H9 (cell line): ENCODE measurements around the gene RNU6-1. TPM values are rescaled to one million over a fixed set of nuclear protein-coding genes. Genes with fewer than 3 reads are reported as not detected.

Source experiments
- DNase-seq: peaks from one replicate; pipeline ENCODE4 v3.0.0-alpha.2; 2017
- H2AFZ ChIP-seq: one replicate; pipeline ENCODE4 v1.6.1; 2013; ENCODE audit warnings: mild to moderate bottlenecking, low read length, control low read depth, moderate library complexity
- H2AK5ac ChIP-seq: 2 replicates; pipeline ENCODE4 v1.6.1; 2013; ENCODE audit warnings: low read length, control low read depth, mixed read lengths; ENCODE audit not compliant: insufficient read length
- H2BK120ac ChIP-seq: one replicate; pipeline ENCODE4 v1.6.1; 2013; ENCODE audit warnings: low read depth, mild to moderate bottlenecking, low read length, control low read depth, inconsistent platforms; ENCODE audit not compliant: poor library complexity, severe bottlenecking
- H2BK12ac ChIP-seq: 2 replicates; pipeline ENCODE4 v1.6.1; 2013; ENCODE audit warnings: low read length, control low read depth, mixed read lengths, low read depth; ENCODE audit not compliant: insufficient read length
- H2BK15ac ChIP-seq: 2 replicates; pipeline ENCODE4 v1.6.1; 2013; ENCODE audit warnings: low read depth, low read length, control low read depth
- H2BK20ac ChIP-seq: one replicate; pipeline ENCODE4 v1.6.1; 2013; ENCODE audit warnings: low read depth, mild to moderate bottlenecking, low read length, control low read depth, inconsistent platforms; ENCODE audit not compliant: poor library complexity, severe bottlenecking
- H2BK5ac ChIP-seq: 2 replicates; pipeline ENCODE4 v1.6.1; 2013; ENCODE audit warnings: low read length, control low read depth, mixed read lengths; ENCODE audit not compliant: insufficient read length
- H3K14ac ChIP-seq: 2 replicates; pipeline ENCODE4 v1.6.1; 2013; ENCODE audit warnings: low read length, control low read depth; ENCODE audit not compliant: insufficient read depth
- H3K18ac ChIP-seq: 2 replicates; pipeline ENCODE4 v1.6.1; 2013; ENCODE audit warnings: low read depth, mild to moderate bottlenecking, mixed read lengths, low read length, control low read depth; ENCODE audit not compliant: insufficient read length
- H3K23ac ChIP-seq: 2 replicates; pipeline ENCODE4 v1.6.1; 2013; ENCODE audit warnings: low read length, control low read depth, mixed read lengths, low read depth; ENCODE audit not compliant: insufficient read length
- H3K23me2 ChIP-seq: 2 replicates; pipeline ENCODE4 v1.6.1; 2013; ENCODE audit warnings: low read depth, mild to moderate bottlenecking, mixed read lengths, low read length, control low read depth; ENCODE audit not compliant: insufficient read length, poor library complexity, severe bottlenecking
- H3K27ac ChIP-seq: 2 replicates; pipeline ENCODE4 v1.5.1; 2013; ENCODE audit warnings: low read length, control low read depth, mixed read lengths, low read depth; ENCODE audit not compliant: insufficient read length
- H3K27me3 ChIP-seq: 2 replicates; pipeline ENCODE4 v1.6.1; 2013; ENCODE audit warnings: low read length, control low read depth, inconsistent platforms; ENCODE audit not compliant: insufficient read depth
- H3K4ac ChIP-seq: 2 replicates; pipeline ENCODE4 v1.6.1; 2013; ENCODE audit warnings: low read depth, mild to moderate bottlenecking, control low read depth, inconsistent platforms, low read length, moderate library complexity
- H3K4me1 ChIP-seq: 2 replicates; pipeline ENCODE4 v1.6.1; 2013; ENCODE audit warnings: low read length, control low read depth, inconsistent platforms; ENCODE audit not compliant: insufficient read depth
- H3K4me2 ChIP-seq: 2 replicates; pipeline ENCODE4 v1.6.1; 2013; ENCODE audit warnings: low read length, control low read depth, mixed read lengths; ENCODE audit not compliant: insufficient read length, insufficient read depth
- H3K56ac ChIP-seq: 2 replicates; pipeline ENCODE4 v1.6.1; 2013; ENCODE audit warnings: low read depth, mild to moderate bottlenecking, mixed read lengths, low read length, control low read depth; ENCODE audit not compliant: insufficient read length
- H3K79me1 ChIP-seq: 2 replicates; pipeline ENCODE4 v1.6.1; 2013; ENCODE audit warnings: low read depth, mild to moderate bottlenecking, moderate library complexity, low read length, control low read depth, inconsistent platforms; ENCODE audit not compliant: insufficient read depth, poor library complexity, severe bottlenecking
- H3K79me2 ChIP-seq: 2 replicates; pipeline ENCODE4 v1.6.1; 2013; ENCODE audit warnings: low read length, control low read depth, inconsistent platforms; ENCODE audit not compliant: insufficient read depth
- H3K9ac ChIP-seq: 2 replicates; pipeline ENCODE4 v1.6.1; 2013; ENCODE audit warnings: low read length, control low read depth, mixed read lengths; ENCODE audit not compliant: insufficient read length; ENCODE audit errors: extremely low read depth
- H3K9me3 ChIP-seq: one replicate; pipeline ENCODE4 v1.6.1; 2013; ENCODE audit warnings: low read depth, low read length, inconsistent platforms; ENCODE audit not compliant: control insufficient read depth
- H3T11ph ChIP-seq: one replicate; pipeline ENCODE4 v1.6.1; 2013; ENCODE audit warnings: mild to moderate bottlenecking, low read length, control low read depth, inconsistent platforms
- H4K20me1 ChIP-seq: one replicate; pipeline ENCODE4 v1.6.1; 2013; ENCODE audit not compliant: control insufficient read depth, insufficient read length, insufficient read depth
- H4K5ac ChIP-seq: 2 replicates; pipeline ENCODE4 v1.6.1; 2013; ENCODE audit warnings: low read depth, mild to moderate bottlenecking, mixed read lengths, low read length, control low read depth; ENCODE audit not compliant: insufficient read length
- H4K8ac ChIP-seq: replicated peaks from 2 replicates; pipeline ENCODE4 v1.6.1; 2013; ENCODE audit warnings: low read length, control low read depth, mixed read lengths, low read depth; ENCODE audit not compliant: insufficient read length
- H4K91ac ChIP-seq: 2 replicates; pipeline ENCODE4 v1.6.1; 2013; ENCODE audit warnings: low read depth, mild to moderate bottlenecking, moderate library complexity, mixed read lengths, low read length, control low read depth; ENCODE audit not compliant: insufficient read length
- H3K27ac Mint-ChIP-seq, 3 experiments: 2 replicates in 2 of 3; 3 replicates in 1 of 3; pipeline ENCODE4 v1.8.0; 2020 to 2021; ENCODE audit warnings: mixed read lengths in 3 of 3, mild to moderate bottlenecking in 1 of 3, moderate library complexity in 1 of 3
- H3K27me3 Mint-ChIP-seq: 2 replicates; pipeline ENCODE4 v1.8.0; 2021; ENCODE audit warnings: low read depth, mild to moderate bottlenecking, moderate library complexity, mixed read lengths
- H3K36me3 Mint-ChIP-seq, 3 experiments: 2 replicates in 2 of 3; 3 replicates in 1 of 3; pipeline ENCODE4 v1.8.0; 2020 to 2021; ENCODE audit warnings: low read depth in 3 of 3, mixed read lengths in 3 of 3; ENCODE audit not compliant: insufficient read depth in 1 of 3
- H3K4me1 Mint-ChIP-seq, 2 experiments: 2 replicates each; pipeline ENCODE4 v1.8.0; 2020; ENCODE audit warnings: mixed read lengths in 2 of 2
- H3K4me3 Mint-ChIP-seq, 2 experiments: 2 replicates in 1 of 2; 3 replicates in 1 of 2; pipeline ENCODE4 v1.8.0; 2020 to 2021; ENCODE audit warnings: mild to moderate bottlenecking in 2 of 2, mixed read lengths in 2 of 2, moderate library complexity in 1 of 2
- H3K9me3 Mint-ChIP-seq, 2 experiments: 2 replicates in 1 of 2; 3 replicates in 1 of 2; pipeline ENCODE4 v1.8.0; 2020; ENCODE audit warnings: mild to moderate bottlenecking in 2 of 2, mixed read lengths in 2 of 2, moderate library complexity in 1 of 2
- WGBS: extraction: QIAGEN DNeasy Blood & Tissue Kit; methylation state at CpG from one replicate; pipeline ENCODE4 v1.1.7; 2013; ENCODE audit warnings: missing lambda C conversion rate, low lambda C conversion rate, mixed read lengths; ENCODE audit not compliant: insufficient read length; ENCODE audit errors: extremely low coverage; 5-methylcytosine and 5-hydroxymethylcytosine counted together
- total RNA-seq: library from RNA; stranded (reverse); gene quantifications from 2 replicates; pipeline ENCODE4 v1.2.1, GENCODE V29; 2021
- TF ChIP-seq, protein P1 (sequence below): fragments of 200-600 bp; sonication (generic); conservative IDR thresholded peaks from 3 replicates; pipeline ENCODE4 v1.8.0; 2021; ENCODE audit warnings: antibody characterized with exemption, mild to moderate bottlenecking

The RNU6-1 gene
- total RNA-seq, 1 experiment from 2014 or later, result not detected

DNA sequence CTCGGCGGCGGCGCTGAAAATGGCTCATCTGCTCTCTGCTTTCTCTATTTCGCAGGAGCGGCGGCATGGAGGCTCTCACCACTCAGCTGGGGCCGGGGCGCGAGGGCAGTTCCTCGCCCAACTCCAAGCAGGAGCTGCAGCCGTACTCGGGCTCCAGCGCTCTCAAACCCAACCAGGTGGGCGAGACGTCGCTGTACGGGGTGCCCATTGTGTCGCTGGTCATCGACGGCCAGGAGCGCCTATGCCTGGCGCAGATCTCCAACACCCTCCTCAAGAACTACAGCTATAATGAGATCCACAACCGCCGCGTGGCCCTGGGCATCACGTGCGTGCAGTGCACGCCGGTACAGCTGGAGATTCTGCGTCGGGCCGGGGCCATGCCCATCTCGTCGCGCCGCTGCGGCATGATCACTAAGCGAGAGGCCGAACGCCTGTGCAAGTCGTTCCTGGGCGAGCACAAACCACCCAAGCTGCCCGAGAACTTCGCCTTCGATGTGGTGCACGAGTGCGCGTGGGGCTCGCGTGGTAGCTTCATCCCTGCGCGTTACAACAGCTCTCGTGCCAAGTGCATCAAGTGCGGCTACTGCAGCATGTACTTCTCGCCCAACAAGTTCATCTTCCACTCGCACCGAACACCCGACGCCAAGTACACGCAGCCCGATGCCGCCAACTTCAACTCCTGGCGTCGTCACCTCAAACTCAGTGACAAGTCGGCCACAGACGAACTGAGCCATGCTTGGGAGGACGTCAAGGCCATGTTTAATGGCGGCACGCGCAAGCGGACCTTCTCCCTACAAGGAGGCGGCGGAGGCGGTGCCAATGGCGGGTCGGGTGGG lies 13.7 kb downstream of the RNU6-1 start:
- peak; percentile 55 for DNase-seq
- Mint-ChIP-seq H3K27me3 (peaks cover 92% of the 10 kb centered on the region), H3K27ac (no peak overlapping the region), H3K36me3 (peaks cover 0 to 1% (median 0%) of the 10 kb centered on the region in 3 experiments; a peak in 5 of 7 replicates), H3K4me1 (peaks cover 39 to 59% of the 10 kb centered on the region in 2 experiments), H3K4me3 (peak overlapping the region in 1 of 2 experiments; percentile 70; a peak in 3 of 5 replicates), H3K9me3 (peaks cover 6 to 12% of the 10 kb centered on the region in 2 experiments)
- H3K23ac ChIP-seq, result no peak overlapping the region
- no peak overlapping the region for H3K18ac ChIP-seq
- H2BK5ac ChIP-seq, result no peak overlapping the region
- H3K56ac ChIP-seq, result no peak overlapping the region
- no peak overlapping the region for H2BK12ac ChIP-seq
- H2AK5ac ChIP-seq, result no peak overlapping the region
- no peak overlapping the region for H4K8ac ChIP-seq
- no peak overlapping the region for H3K9ac ChIP-seq
- WGBS, result no CpG with 5 or more reads among the region's 77 CpGs
- TF ChIP-seq, protein P1, sequence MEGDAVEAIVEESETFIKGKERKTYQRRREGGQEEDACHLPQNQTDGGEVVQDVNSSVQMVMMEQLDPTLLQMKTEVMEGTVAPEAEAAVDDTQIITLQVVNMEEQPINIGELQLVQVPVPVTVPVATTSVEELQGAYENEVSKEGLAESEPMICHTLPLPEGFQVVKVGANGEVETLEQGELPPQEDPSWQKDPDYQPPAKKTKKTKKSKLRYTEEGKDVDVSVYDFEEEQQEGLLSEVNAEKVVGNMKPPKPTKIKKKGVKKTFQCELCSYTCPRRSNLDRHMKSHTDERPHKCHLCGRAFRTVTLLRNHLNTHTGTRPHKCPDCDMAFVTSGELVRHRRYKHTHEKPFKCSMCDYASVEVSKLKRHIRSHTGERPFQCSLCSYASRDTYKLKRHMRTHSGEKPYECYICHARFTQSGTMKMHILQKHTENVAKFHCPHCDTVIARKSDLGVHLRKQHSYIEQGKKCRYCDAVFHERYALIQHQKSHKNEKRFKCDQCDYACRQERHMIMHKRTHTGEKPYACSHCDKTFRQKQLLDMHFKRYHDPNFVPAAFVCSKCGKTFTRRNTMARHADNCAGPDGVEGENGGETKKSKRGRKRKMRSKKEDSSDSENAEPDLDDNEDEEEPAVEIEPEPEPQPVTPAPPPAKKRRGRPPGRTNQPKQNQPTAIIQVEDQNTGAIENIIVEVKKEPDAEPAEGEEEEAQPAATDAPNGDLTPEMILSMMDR, result no peak
- H2BK15ac ChIP-seq, result no peak overlapping the region
- peaks cover 93% of the 10 kb centered on the region for H3K27me3 ChIP-seq
- no peaks in the 10 kb centered on the region for H3K79me2 ChIP-seq
- no peak overlapping the region for H2BK20ac ChIP-seq
- no peak overlapping the region for H2AFZ ChIP-seq
- no peak overlapping the region for H3K4ac ChIP-seq
- peaks cover 6% of the 10 kb centered on the region; the same call in 1 of the 2 replicates for H3K4me1 ChIP-seq
- H2BK120ac ChIP-seq, result no peak overlapping the region
- no peaks in the 10 kb centered on the region for H3K79me1 ChIP-seq
- H4K5ac ChIP-seq, result no peak overlapping the region
- no peak overlapping the region; the same call in 1 of the 2 replicates for H3K14ac ChIP-seq
- no peaks in the 10 kb centered on the region for H4K20me1 ChIP-seq
- H3K23me2 ChIP-seq, result no peaks in the 10 kb centered on the region
- H3K4me2 ChIP-seq, result peak overlapping the region; percentile 7
- no peaks in the 10 kb centered on the region for H3K9me3 ChIP-seq
- no peak overlapping the region for H4K91ac ChIP-seq
- H3K27ac ChIP-seq, result no peak overlapping the region
- H3T11ph ChIP-seq, result no peak overlapping the region
